ENCODE measurements around the gene ELF2.
"Not testable (repeated sequence)": the region's sequence is repeated elsewhere in the genome, so short reads cannot be mapped to it uniquely, and the experiment has no call there.

Gene ELF2

DNA sequence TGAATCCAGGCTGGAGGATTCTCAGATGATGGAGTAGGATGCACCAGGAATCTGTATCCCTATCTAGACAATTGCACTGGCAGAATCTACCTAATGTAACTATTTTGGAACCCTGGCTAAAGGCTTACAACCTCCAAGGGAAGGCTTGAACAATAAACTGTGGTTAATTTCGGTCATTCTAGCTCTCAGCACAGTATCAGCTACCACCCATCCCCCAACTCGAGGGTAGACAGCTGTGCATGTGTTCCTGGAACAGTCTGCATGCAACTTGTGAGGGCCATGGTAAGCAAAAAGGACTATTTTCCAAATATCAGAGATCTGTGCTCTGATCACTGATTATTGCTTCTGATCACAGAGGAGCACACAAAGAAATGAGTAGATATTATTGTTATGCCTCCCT is 34.0 kb downstream of the ELF2 start:
- no peak for DNase-seq
- ATAC-seq, result no peak

DNA sequence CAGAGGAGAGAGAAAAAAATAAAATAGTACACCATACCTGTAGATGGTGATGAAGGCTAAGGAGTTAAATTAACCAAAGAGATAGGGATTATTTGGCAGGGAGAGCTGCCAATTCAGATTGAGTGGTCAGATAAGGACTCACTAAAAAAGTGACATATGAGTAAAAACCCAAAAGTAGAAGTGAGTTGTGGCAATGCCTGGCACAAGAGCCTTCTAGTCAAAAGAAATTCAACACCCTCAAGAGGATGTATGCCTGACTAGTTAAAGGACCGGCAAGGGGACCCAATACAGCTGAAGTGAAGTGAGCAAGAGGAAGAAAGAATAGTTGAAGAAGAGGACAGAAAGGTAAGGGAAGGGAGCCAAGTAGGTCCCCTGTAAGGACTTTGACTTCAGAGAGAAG is 34.9 kb downstream of the ELF2 start:
- DNase-seq, result no peak
- ATAC-seq, result peak; percentile 40

DNA sequence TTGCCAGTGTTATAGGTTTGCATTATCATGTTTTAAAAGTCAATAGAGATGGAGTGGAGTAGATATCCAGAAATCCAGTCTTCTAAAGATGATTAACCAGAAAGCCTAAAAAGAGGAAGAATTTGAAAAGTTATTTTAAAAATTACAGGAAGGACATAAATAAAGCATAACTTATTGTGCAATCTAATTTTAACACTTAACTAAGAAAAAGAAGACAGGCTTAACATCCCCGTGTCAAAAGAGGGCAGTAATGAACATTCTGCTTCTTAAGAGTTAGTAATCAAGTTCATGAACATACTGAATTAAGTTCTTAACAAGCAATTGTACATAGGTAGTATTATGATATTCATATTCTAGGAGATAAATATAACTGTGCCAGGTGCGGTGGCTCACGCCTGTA is 39.3 kb downstream of the ELF2 start:
- no peak for DNase-seq
- no peak for ATAC-seq

DNA sequence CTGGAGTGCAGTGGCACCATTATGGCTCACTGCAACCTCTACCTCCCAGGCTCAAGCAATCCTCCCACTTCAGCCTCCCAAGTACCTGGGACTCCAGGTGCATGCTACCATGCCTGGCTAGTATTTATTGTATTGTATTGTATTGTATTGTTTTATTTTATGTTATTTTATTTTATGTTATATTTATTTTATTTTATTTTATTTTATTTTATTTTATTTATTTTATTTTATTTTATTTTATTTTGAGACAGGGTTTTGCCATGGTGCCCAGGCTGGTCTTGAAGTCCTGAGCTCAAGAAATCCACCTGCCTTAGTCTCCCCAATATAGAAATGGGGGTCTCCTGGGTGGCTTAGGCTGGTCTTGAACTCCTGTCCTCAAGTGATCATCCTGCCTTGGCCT is 42.6 kb downstream of the ELF2 start:
- ATAC-seq (no peak), DNase-seq (no peak)

GRCh38 chr4:139131209-139131870 is 45.7 kb downstream of the ELF2 start:
- no peak for ATAC-seq
- no peak for DNase-seq

DNA sequence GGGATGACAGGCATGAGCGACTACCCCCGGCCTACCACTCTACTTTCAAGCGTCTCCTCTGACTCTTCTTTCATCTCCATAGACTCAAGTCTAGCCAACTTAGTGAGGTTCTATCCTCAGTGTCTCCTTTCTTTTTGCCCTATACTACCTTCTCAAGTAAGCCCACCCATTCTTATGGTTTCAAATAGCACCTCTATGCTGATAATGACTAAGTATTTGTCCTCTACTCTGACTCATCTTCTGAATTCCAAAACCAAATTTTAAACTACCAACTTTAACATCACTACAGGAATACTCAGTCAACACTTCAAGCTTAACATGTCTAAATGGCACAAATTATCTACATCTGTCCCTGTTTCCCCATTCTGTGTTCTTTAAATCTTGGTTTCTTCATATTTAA is 47.8 kb downstream of the ELF2 start:
- DNase-seq, result no peak
- ATAC-seq, result no peak

DNA sequence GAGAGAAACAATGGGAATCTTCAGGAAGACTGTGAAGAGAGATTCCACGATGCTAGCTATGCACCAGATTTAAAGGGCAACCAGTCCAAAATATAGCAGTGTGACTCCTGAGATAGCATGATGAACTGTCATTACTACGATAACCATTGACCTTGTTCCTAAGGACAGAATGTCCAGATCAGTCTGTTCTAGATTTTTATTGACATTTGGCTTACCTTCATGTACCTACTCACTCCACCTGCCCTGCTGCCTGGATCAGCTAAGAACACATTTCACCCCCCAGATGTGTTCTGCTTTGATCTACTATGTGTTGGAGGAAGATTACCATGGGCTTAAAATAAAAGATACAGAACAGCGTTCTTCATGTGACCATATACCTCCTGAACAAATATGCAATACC is 50.1 kb downstream of the ELF2 start:
- DNase-seq, result no peak
- no peak for ATAC-seq

DNA sequence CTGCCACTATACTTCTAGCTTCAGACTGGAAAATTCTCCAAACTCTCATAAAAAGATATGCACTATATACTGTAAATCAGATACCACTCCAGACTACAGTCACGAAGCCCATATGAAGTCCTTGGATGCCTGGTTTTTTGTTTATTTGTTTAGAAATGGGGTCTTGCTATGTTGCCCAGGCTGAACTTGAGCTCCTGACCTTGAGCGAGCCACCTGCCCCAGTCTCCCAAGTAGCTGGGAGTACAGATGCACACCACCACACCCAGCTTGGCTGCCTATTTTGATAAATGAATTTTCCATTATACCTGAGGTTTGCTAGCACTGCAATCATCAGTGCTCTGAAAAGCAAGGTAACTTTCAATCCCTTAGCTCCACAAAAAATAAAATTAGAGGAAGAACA is 53.1 kb downstream of the ELF2 start:
- DNase-seq, result no peak
- no peak for ATAC-seq

- ATAC-seq (no peak), DNase-seq (no peak)
Observed at GRCh38 chr4:139118365-139118764, 58.7 kb downstream of the ELF2 start.

- ATAC-seq, result no peak
Observed at GRCh38 chr4:139115226-139115625, 61.8 kb downstream of the ELF2 start.

GRCh38 chr4:139114795-139115194 is 62.2 kb downstream of the ELF2 start:
- not testable (repeated sequence) for DNase-seq, ATAC-seq

More at GRCh38 chr4:139115226-139115625, 61.8 kb downstream of the ELF2 start:
- DNase-seq, result no peak

DNA sequence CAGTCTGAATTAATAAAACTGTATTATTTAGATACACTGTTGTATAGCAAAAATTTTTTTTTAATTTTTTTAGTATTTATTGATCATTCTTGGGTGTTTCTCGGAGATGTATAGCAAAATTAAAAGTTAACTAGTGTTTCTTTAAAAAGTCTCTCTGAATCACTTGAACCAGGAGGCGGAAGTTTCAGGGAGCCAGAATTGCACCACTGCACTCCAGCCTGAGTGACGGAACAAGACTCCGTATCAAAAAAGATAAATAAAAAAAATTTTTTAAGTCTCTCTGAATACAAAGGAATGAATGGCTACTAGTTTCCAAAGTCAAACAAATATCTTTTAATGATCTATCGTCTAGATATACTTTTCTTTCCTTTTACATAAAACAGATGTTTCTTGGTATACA is 64.4 kb downstream of the ELF2 start:
- no peak for DNase-seq
- no peak for ATAC-seq

DNA sequence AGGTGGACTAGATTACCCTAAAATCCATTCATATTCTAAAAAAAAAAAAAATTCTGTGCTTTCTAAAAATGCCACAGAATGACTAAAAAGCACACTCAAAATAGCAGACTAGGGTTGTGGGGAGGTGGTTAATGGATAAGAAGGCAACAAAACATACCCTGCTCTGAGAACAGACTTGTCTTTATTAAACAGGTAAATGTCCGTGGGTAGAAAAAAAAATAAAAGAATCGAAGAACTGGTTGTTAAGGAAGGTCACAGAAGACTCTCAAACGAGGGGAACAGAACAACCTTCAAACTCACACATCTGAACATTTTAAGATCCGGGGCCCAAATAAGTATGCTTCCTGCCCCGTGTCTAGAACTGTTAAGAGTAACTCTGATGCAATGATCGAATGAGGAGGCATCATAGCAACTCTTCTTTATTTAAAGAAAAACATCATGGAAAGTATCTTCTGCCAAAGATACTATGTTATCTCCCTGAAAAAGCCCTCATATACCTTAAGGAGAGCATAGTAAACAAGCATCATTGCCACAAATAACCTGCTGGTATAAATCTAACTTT is 68.4 kb downstream of the ELF2 start:
- ATAC-seq (no peak), DNase-seq (no peak)

DNA sequence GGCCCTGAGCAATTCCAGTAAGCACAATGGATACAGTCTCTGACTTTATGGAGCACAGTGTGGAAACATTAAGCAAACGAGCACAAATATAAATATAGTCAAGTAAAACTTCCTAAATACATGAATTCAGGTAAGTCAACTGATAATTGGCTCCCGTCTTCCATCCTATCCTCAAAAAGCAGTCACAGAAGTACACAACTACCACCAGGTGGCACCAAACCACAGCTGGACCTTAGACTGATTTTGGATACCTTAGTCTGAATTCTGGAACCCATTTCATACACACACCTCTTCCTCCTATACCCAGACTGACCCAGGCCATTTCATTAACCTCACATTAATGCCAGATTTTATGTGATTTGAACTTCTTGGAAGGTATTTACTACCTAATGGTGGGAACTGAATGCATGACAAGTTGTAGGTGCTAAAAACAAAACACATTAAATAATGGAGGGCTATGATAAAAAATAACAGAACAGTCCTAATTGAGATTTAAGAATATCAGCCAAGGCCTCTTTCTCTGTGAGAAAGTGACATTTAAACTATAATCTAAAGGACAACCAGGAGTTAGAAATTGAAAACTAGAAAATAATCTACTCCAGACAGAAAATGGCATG is 77.5 kb downstream of the ELF2 start:
- DNase-seq (peak; percentile 74), ATAC-seq (peak; percentile 78)

GRCh38 chr4:139092271-139092670 is 84.7 kb downstream of the ELF2 start:
- DNase-seq (no peak), ATAC-seq (no peak)

GRCh38 chr4:139085141-139085540 is 91.9 kb downstream of the ELF2 start:
- DNase-seq (no peak), ATAC-seq (no peak)

GRCh38 chr4:139084804-139085093 is 92.3 kb downstream of the ELF2 start:
- ATAC-seq, result no peak

GRCh38 chr4:139083956-139084803 is 92.8 kb downstream of the ELF2 start:
- peak; percentile 65 for ATAC-seq

More at GRCh38 chr4:139084804-139085093, 92.3 kb downstream of the ELF2 start:
- DNase-seq, result no peak

GRCh38 chr4:139083607-139083955 is 93.4 kb downstream of the ELF2 start:
- peak; percentile 26 for ATAC-seq

More at GRCh38 chr4:139083956-139084803, 92.8 kb downstream of the ELF2 start:
- DNase-seq, result peak; percentile 85

DNA sequence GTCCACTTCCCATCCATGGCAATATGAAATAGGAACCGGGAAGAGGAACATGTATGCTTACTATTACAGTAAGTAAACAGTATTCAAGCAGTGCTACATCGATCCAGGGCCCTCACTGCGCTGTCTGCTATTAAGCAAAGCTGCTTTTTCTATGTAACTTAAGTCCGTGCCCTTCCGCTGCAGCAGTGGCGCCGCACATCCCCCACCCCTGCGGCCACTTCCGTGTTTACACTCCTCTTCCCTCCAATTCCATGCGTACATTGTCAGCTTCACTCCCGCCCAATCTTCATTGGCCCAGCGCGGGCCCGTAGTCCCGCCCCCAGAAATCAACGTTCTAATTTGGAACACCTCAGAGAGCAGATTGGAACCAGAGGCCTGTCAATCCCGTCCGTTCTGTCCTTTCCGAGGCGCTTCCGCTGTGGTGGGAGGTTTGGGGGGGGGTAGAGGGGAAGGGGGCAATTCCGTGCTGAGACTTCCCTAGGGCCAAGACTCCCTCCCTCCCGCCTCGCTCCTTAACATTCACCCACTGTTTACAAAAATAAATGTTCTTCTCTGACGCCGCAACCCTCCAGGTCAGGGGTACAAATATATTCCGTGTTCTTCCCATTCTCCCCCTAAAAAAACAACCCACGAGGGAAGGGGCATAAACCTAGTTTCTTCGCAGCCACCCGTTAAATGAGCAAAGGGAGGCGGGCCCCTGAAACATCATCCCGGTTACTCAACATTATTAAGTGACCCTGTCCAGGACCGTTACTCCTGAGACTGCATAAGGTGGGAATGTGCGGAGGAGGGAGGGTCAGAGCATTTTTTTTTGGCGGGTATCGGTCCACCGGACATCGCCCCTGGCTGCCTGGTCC is 94.0 kb downstream of the ELF2 start:
- peak; percentile 92 for ATAC-seq
- peak; percentile 90 for DNase-seq

More at GRCh38 chr4:139083607-139083955, 93.4 kb downstream of the ELF2 start:
- peak; percentile 68 for DNase-seq

- ATAC-seq (no peak), DNase-seq (no peak)
Observed at GRCh38 chr4:139078926-139079325, 98.1 kb downstream of the ELF2 start.
